LNCaP clone FGC (cell line): ENCODE data around the gene SNCAIP.

Source experiments
- DNase-seq: peaks from one replicate; pipeline ENCODE4 v3.0.0-alpha.2; 2011; ENCODE audit warnings: low read depth
- H3K4me3 ChIP-seq: 2 replicates; pipeline ENCODE4 v1.5.1; 2011; ENCODE audit warnings: mild to moderate bottlenecking, low read depth, low read length, control low read depth
- CTCF ChIP-seq: IDR thresholded peaks from 2 replicates; pipeline ENCODE4 v1.5.1; 2012; ENCODE audit warnings: mild to moderate bottlenecking; ENCODE audit not compliant: control insufficient read depth, insufficient read depth; ENCODE audit errors: extremely low read depth

Gene SNCAIP

DNA sequence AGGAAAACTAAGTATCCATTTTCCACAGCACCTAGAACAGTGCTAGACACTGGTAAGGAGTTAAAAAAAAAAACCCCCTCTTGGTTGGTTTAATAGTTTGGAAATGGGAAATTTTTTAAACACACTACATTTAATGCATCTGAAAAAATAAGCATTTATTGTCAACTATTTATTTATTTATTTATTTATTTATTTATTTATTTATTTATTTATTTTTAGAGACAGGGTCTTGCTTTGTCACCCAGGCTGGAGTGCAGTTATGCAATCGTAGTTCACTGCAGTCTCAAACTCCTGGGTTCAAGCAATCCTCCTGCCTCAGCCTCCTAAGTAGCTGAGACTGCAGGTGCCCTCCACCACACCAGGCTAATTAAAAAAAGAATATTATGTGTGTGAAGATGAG is 51.6 kb downstream of the SNCAIP start:
- H3K4me3 ChIP-seq, result no peak overlapping the region
- no peak for DNase-seq
- TF ChIP-seq CTCF, result no peak

GRCh38 chr5:122366501-122366900 is 54.5 kb downstream of the SNCAIP start:
- no peak for DNase-seq
- no peak overlapping the region for H3K4me3 ChIP-seq
- no peak for TF ChIP-seq CTCF

DNA sequence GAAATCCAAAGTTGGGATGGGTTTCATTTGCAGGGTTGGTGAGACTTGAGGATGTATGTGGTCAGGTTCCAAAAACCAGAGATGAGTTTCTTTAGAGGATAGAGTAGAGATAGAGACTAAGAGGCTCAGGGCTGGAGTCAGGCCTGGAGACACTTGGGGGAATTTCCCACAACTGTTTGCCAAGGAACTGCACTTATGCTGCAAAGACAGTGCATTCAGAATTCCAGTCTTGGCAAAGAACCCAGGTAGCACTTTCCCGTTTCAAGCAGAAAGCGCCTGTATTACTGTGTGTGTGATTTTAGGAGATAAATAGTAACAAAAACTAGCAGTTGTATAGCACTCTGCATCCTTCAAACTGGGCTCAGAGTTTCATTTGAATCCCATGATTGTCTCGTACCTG is 55.4 kb downstream of the SNCAIP start:
- H3K4me3 ChIP-seq, result no peak overlapping the region
- no peak for DNase-seq
- TF ChIP-seq CTCF, result no peak

GRCh38 chr5:122368510-122369251 is 56.6 kb downstream of the SNCAIP start:
- TF ChIP-seq CTCF, result no peak
- no peak overlapping the region for H3K4me3 ChIP-seq
- no peak for DNase-seq

- DNase-seq, result no peak
- no peak for TF ChIP-seq CTCF
- H3K4me3 ChIP-seq, result no peak overlapping the region
These were observed 57.3 kb downstream of the SNCAIP start for GRCh38 chr5:122369253-122369815.

DNA sequence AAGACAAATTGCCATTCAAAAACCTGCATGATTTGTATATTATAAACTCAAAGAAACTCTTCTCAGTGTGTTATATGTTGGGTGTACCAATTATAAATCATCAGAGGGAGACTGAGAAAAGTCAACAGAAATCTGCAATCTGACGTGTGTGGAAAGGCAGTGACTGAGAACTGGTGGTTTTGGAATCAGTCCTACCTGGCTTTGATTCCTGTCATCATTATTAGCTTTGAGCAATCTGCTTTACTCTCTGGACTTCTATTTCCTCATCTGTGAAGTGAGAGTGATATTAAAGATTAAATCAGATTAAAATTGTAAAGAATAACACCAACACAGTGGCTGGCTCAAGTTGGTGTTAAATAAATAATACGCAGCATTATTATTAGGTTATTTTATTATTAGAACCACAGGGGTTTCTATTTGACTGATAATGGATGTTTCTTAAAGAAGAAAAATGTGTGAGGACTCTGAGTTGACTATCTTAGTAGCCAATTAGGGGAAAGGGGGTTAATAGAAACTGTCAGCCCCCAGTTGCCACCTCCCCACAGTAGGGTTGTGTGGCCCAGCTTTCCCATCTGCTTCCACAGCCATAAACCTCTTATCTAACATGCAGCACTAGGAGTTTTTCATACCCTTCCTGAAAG is 59.6 kb downstream of the SNCAIP start:
- no peak for TF ChIP-seq CTCF
- DNase-seq, result no peak
- no peak overlapping the region for H3K4me3 ChIP-seq

DNA sequence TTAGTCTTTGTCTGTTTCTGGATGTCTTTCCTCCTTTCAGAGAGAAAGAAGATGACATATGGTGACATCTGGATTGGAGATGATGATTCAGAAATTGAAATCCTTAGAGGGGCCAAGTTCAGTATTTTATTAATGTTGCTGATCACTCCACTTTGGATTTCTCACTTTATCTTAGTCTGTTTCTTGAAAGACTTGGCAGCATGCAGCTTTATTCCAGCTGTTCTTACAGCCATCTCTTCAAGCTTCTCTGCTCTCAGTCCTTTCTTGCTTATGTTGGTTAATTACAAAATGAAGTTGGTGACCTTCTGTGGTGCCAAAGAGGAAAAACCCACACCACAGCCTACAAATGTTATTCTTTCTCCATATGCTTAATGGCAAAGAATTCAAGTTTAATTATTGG is 62.1 kb downstream of the SNCAIP start:
- TF ChIP-seq CTCF, result no peak
- H3K4me3 ChIP-seq, result no peak overlapping the region
- DNase-seq, result no peak
